Activated T-cell treated with anti-CD3 and anti-CD28 coated beads for 1 hour (primary cell): ENCODE data around the gene MRPS33.
"Not testable (repeated sequence)": the region's sequence is repeated elsewhere in the genome, so short reads cannot be mapped to it uniquely, and the experiment has no call there.

ENCODE experiments used
- DNase-seq: peaks from one replicate; pipeline ENCODE4 v3.0.0-alpha.2; 2020; ENCODE audit warnings: low read depth

MRPS33 gene

GRCh38 chr7:141012044-141012685 lies 2.6 kb downstream of the MRPS33 start:
- DNase-seq = peak; percentile 64

GRCh38 chr7:141011443-141011842 lies 3.3 kb downstream of the MRPS33 start:
- no peak for DNase-seq

- no peak for DNase-seq
These were observed 11.3 kb downstream of the MRPS33 start for GRCh38 chr7:141003172-141004065.

DNA sequence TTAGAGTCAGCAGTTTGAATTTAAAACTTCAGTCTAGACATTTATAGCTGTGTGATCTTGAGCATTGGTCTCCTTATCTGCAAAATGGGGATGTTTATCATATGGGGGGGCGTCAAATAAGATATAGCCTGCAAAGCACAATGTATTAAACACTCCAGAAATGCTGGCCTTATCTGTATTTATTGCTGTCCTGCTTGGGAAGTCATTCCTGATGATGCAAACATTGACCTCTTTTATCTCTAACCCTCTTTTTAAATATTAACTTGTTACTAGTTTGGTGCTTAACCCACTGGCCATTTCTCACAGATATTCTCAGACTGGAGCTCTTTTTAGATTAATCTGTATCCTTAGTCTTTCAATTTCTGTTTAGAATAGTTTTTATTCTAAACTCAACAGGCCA lies 13.2 kb downstream of the MRPS33 start:
- DNase-seq = no peak

DNA sequence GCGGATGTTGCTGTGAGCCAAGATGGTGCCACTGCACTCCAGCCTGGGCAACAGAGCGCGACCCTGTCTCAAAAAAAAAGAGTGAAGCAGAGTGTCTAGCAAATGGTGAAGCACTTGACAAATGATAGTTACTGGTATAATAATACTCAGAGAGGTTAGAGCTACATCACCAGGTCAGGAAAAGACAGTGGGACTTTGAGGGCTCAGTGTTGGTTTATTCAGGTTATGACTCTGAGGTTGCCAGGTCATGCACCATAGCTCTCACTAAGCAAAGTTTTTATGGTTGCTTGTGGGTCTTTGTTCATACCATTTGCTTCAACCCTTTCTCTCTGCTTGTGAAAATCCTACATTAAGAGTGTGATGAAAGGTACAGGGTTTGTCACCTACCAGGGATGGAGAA lies 13.6 kb downstream of the MRPS33 start:
- no peak for DNase-seq

DNA sequence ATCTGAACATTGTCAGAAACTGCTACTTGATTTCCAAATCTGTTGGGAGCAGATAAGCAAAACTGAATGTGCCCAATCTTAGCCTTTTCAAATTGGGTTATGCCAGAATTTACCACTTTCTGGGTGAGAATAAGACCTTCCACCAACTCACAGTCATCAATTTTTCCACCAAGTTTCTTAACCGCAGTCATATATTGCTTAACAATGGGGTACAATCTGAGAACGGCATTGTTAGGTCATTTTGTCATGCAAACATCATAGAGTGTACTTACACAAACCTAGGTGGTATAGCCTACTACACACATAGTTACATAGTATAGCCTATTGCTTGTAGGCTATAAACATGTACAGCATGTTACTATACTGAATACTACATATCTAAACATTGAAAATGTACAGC lies 16.0 kb downstream of the MRPS33 start:
- no peak for DNase-seq

- no peak for DNase-seq
These were observed 22.3 kb downstream of the MRPS33 start for GRCh38 chr7:140992422-140992821.

- no peak for DNase-seq
These were observed 24.4 kb downstream of the MRPS33 start for GRCh38 chr7:140990193-140990962.

GRCh38 chr7:140989068-140989467 lies 25.7 kb downstream of the MRPS33 start:
- no peak for DNase-seq

- no peak for DNase-seq
These were observed 30.9 kb downstream of the MRPS33 start for GRCh38 chr7:140983802-140984201.

GRCh38 chr7:140982508-140982907 lies 32.2 kb downstream of the MRPS33 start:
- DNase-seq = no peak

DNA sequence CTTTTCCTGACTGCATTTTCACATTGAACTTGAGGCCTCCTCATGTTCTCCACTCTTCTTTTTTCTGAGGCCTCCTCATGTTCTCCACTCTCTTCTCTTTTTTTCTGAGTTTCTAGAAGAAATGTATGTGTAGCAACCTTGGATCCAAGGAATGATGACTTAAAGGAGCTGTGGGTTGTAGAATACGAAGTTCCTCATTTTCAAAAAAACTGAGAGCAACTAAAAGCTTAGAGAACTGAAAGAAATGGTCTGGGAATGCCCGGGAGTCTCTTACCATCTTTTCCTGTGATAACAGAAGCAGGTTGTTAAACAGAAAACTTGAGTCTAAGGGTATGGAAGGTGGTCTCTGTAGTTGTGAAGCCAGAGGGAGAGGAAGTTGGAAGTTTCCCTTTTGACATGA lies 32.8 kb downstream of the MRPS33 start:
- DNase-seq = no peak

GRCh38 chr7:140977741-140978140 lies 37.0 kb downstream of the MRPS33 start:
- no peak for DNase-seq

DNA sequence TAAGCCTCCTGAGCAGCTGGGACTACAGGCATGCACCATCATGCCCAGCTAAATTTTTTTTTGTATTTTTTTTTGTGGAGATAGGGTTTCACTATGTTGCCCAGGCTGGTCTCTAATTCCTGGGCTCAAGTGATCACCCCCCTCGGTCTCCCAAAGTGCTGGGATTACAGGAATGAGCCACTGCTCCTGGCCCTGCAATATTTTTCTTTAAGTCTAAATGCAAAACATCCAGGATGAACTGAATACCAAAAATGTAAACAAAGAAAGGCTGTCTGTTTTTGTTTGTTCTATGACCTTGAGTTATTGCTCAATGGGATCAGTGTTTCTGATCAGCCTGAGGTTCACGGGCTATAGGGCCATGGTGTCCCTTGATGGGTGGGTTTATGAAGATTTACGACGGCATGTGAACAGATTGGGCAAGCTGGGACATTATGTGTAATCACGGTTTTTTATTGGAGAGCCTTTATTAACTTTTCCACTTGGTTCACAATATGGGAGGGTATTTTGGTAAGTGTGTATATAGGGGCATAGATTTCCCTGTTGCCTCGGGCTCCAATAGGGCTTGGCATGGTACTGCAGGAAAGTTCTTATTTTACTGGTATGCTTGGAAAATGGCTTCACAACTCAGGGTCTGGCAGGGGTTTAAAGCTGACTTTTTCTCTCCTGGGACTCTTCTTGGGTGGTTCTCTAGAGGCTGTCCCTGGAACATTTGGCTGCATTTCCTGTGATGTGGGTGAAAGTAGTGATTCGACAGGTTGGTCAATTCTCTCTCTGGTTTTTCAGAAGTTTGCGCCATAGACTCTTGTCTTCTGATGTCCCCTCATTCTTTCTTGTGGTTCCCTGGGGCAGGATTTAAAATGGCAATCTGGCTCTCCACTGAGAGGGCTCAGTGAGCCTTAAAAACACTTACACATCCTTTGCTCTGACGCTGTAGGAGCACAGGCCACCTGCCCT lies 41.6 kb downstream of the MRPS33 start:
- no peak for DNase-seq

GRCh38 chr7:140972344-140972743 lies 42.4 kb downstream of the MRPS33 start:
- no peak for DNase-seq

GRCh38 chr7:140967438-140967837 lies 47.3 kb downstream of the MRPS33 start:
- no peak for DNase-seq

GRCh38 chr7:140966561-140967233 lies 48.1 kb downstream of the MRPS33 start:
- DNase-seq = no peak

- DNase-seq = no peak
These were observed 53.6 kb downstream of the MRPS33 start for GRCh38 chr7:140961117-140961516.

- DNase-seq = not testable (repeated sequence)
These were observed 57.8 kb downstream of the MRPS33 start for GRCh38 chr7:140956997-140957396.
